ENCODE measurements around the gene KCNG2.

KCNG2 gene

GRCh38 chr18:79780547-79780946 lies 17.2 kb upstream of the KCNG2 start:
- Histone ChIP-seq H3K9ac (ENCODE audit: low read depth, low read length, poor library complexity, severe bottlenecking) (no peak overlapping the region), H4K20me1 (ENCODE audit: insufficient read depth, low read length, poor library complexity, severe bottlenecking) (no peaks in the 10 kb centered on the region), H3K4me1 (ENCODE audit: insufficient read depth, low read length, poor library complexity, severe bottlenecking) (no peaks in the 10 kb centered on the region), H3K9me2 (replicated peaks; ENCODE audit: low read depth, low read length) (no peaks in the 10 kb centered on the region), H3K27me3 (ENCODE audit: insufficient read depth, low read length, poor library complexity, severe bottlenecking) (no peaks in the 10 kb centered on the region), H3K36me3 (ENCODE audit: insufficient read depth, low read length) (no peaks in the 10 kb centered on the region), H2AFZ (ENCODE audit: low read length) (no peak overlapping the region), H3K79me2 (ENCODE audit: insufficient read depth, low read length) (no peaks in the 10 kb centered on the region), H3K4me2 (ENCODE audit: low read depth, low read length, poor library complexity, severe bottlenecking) (no peak overlapping the region), H3K4me3 (ENCODE audit: low read length, poor library complexity, severe bottlenecking) (no peak overlapping the region), H3K9me3 (ENCODE audit: insufficient read depth, low read depth, low read length) (peaks cover 38% of the 10 kb centered on the region; the same call in 1 of the 2 replicates), H3F3A (ENCODE audit: low read depth) (no peaks in the 10 kb centered on the region)
- no peak for TF ChIP-seq EZH2phosphoT487 (IDR thresholded peaks at IDR 0.05; ENCODE audit: borderline replicate concordance)
- TF ChIP-seq, protein P1, sequence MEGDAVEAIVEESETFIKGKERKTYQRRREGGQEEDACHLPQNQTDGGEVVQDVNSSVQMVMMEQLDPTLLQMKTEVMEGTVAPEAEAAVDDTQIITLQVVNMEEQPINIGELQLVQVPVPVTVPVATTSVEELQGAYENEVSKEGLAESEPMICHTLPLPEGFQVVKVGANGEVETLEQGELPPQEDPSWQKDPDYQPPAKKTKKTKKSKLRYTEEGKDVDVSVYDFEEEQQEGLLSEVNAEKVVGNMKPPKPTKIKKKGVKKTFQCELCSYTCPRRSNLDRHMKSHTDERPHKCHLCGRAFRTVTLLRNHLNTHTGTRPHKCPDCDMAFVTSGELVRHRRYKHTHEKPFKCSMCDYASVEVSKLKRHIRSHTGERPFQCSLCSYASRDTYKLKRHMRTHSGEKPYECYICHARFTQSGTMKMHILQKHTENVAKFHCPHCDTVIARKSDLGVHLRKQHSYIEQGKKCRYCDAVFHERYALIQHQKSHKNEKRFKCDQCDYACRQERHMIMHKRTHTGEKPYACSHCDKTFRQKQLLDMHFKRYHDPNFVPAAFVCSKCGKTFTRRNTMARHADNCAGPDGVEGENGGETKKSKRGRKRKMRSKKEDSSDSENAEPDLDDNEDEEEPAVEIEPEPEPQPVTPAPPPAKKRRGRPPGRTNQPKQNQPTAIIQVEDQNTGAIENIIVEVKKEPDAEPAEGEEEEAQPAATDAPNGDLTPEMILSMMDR (conservative IDR thresholded peaks at IDR 0.05; ENCODE audit: low read length): no peak

DNA sequence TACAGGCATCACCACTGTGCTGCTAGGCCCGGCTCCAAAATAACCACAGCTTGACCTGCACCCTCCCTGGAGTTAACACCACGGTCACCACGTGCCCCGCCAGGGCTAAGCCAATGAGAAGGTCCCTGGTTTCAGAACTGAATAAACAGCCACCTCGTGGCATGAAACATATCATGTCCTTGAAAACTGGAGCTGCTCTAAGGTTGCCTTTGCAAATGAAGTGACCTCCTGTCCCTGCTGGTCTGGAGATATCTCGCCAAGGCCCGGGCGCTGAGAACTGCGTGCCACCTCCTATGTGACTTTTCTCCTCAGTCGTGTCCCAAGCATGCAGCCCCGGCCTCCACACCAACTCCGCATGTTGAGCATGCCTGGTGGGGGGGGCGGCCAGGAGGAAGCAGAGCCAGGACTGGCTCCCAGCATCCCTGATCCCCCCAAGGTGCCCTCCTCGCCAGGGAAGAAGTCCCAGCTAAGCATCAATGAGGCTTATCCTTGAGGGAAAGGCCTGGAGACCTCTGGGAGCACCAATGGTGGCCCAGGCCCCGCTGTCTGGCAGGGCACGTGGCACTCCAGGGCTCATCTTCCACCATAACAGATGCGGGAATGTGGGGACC lies 16.3 kb upstream of the KCNG2 start:
- TF ChIP-seq EZH2phosphoT487 (IDR thresholded peaks at IDR 0.05; ENCODE audit: borderline replicate concordance): no peak
- TF ChIP-seq, protein P1 (conservative IDR thresholded peaks at IDR 0.05; ENCODE audit: low read length): no peak
- no peaks in the 10 kb centered on the region for H3K9me2 ChIP-seq (replicated peaks; ENCODE audit: low read depth, low read length)
- peaks cover 40% of the 10 kb centered on the region; the same call in 1 of the 2 replicates for H3K9me3 ChIP-seq (ENCODE audit: insufficient read depth, low read depth, low read length)
- no peak overlapping the region for H3K4me2 ChIP-seq (ENCODE audit: low read depth, low read length, poor library complexity, severe bottlenecking)
- H3K4me1 ChIP-seq (ENCODE audit: insufficient read depth, low read length, poor library complexity, severe bottlenecking): no peaks in the 10 kb centered on the region
- no peaks in the 10 kb centered on the region for H4K20me1 ChIP-seq (ENCODE audit: insufficient read depth, low read length, poor library complexity, severe bottlenecking)
- no peaks in the 10 kb centered on the region for H3K27me3 ChIP-seq (ENCODE audit: insufficient read depth, low read length, poor library complexity, severe bottlenecking)
- H3F3A ChIP-seq (ENCODE audit: low read depth): no peaks in the 10 kb centered on the region
- H3K36me3 ChIP-seq (ENCODE audit: insufficient read depth, low read length): no peaks in the 10 kb centered on the region
- no peak overlapping the region for H3K9ac ChIP-seq (ENCODE audit: low read depth, low read length, poor library complexity, severe bottlenecking)
- H3K4me3 ChIP-seq (ENCODE audit: low read length, poor library complexity, severe bottlenecking): no peak overlapping the region
- no peak overlapping the region for H2AFZ ChIP-seq (ENCODE audit: low read length)
- H3K79me2 ChIP-seq (ENCODE audit: insufficient read depth, low read length): no peaks in the 10 kb centered on the region

DNA sequence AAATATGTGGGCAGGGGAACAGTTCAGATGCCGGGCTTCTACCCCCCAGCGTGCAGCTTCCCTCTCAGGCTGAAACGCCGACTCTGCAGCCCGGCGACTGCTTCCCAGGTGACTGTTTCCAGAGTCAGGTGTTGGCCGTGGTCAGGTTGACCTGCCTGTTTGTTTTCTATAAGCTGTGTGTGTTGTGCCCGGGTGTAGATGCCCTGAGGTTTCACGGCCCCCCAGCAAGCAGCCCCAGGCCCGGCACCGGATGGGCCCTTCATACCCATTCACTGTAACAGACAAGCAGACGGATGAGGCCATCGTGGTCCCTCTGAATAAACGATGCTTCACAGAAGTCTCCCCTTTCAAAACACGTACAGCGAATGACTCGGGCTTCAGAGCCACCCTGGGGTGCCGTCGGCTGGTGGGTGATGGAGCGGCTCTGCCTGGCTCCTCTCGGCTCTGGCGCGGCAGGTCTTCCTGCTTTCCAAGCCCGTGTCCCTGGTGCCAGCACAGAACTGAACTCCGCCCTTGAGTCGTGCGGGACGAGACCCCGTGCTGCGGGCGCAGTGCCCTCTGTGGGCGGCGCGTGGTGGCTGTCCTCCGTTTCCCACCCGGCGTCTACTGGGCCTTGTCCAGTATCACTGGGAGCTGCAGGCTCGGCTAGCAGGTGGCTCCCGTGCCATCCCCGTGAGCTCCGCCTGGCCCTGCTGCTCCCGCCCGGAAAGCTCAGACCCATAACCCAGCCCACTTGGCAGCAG lies 15.0 kb upstream of the KCNG2 start:
- TF ChIP-seq, protein P1 (conservative IDR thresholded peaks at IDR 0.05; ENCODE audit: low read length): no peak
- TF ChIP-seq EZH2phosphoT487 (IDR thresholded peaks at IDR 0.05; ENCODE audit: borderline replicate concordance): no peak
- H3K4me3 ChIP-seq (ENCODE audit: low read length, poor library complexity, severe bottlenecking): no peak overlapping the region
- H2AFZ ChIP-seq (ENCODE audit: low read length): no peak overlapping the region
- no peak overlapping the region for H3K4me2 ChIP-seq (ENCODE audit: low read depth, low read length, poor library complexity, severe bottlenecking)
- H3K36me3 ChIP-seq (ENCODE audit: insufficient read depth, low read length): no peaks in the 10 kb centered on the region
- no peak overlapping the region for H3K9ac ChIP-seq (ENCODE audit: low read depth, low read length, poor library complexity, severe bottlenecking)
- H3F3A ChIP-seq (ENCODE audit: low read depth): no peaks in the 10 kb centered on the region
- peaks cover 38% of the 10 kb centered on the region; the same call in 1 of the 2 replicates for H3K9me3 ChIP-seq (ENCODE audit: insufficient read depth, low read depth, low read length)
- H4K20me1 ChIP-seq (ENCODE audit: insufficient read depth, low read length, poor library complexity, severe bottlenecking): no peaks in the 10 kb centered on the region
- no peaks in the 10 kb centered on the region for H3K79me2 ChIP-seq (ENCODE audit: insufficient read depth, low read length)
- no peaks in the 10 kb centered on the region for H3K4me1 ChIP-seq (ENCODE audit: insufficient read depth, low read length, poor library complexity, severe bottlenecking)
- no peaks in the 10 kb centered on the region for H3K9me2 ChIP-seq (replicated peaks; ENCODE audit: low read depth, low read length)
- H3K27me3 ChIP-seq (ENCODE audit: insufficient read depth, low read length, poor library complexity, severe bottlenecking): no peaks in the 10 kb centered on the region

Measured in Loucy (cell line).